Lung (tissue), 12 donors: ENCODE data around the gene SLC25A42. TPM values are rescaled to one million over a fixed set of nuclear protein-coding genes. Genes with fewer than 3 reads are reported as not detected.

Experiments
- ATAC-seq: fragments of 200-7000 bp; cut with Tn5 transposase; one replicate; pipeline ENCODE4 v1.9.1; 2020; ENCODE audit warnings: moderate number of reproducible peaks; ENCODE audit not compliant: insufficient read depth, low FRiP score
- DNase-seq, 3 donors: peaks; one replicate each; pipeline ENCODE4 v3.0.0-alpha.2; 2013 to 2017
- H3K27ac ChIP-seq, 2 donors: one replicate each; pipeline ENCODE4 v1.5.1; 2013; ENCODE audit warnings: mild to moderate bottlenecking in 2 of 2, moderate library complexity in 2 of 2, control low read depth in 1 of 2, inconsistent platforms in 1 of 2, low read depth in 1 of 2, low read length in 1 of 2
- H3K27me3 ChIP-seq, 3 donors: one replicate each; pipeline ENCODE4 v1.5.1; 2013; ENCODE audit warnings: low read length in 2 of 3; ENCODE audit not compliant: control insufficient read depth in 3 of 3, insufficient read depth in 3 of 3
- H3K36me3 ChIP-seq, 4 donors: one replicate each; pipeline ENCODE4 v1.5.1; 2013; ENCODE audit warnings: low read length in 4 of 4, mild to moderate bottlenecking in 1 of 4, moderate library complexity in 1 of 4; ENCODE audit not compliant: control insufficient read depth in 4 of 4, insufficient read depth in 4 of 4
- H3K4me1 ChIP-seq, 5 donors: one replicate each; pipeline ENCODE4 v1.5.1; 2013; ENCODE audit warnings: low read length in 5 of 5, mild to moderate bottlenecking in 2 of 5, moderate library complexity in 1 of 5; ENCODE audit not compliant: control insufficient read depth in 5 of 5, insufficient read depth in 5 of 5
- H3K4me3 ChIP-seq: one replicate; pipeline ENCODE4 v1.5.1; 2013; ENCODE audit warnings: mild to moderate bottlenecking, control low read depth, moderate library complexity
- H3K9ac ChIP-seq, 2 donors: one replicate each; pipeline ENCODE4 v1.5.1; 2013; ENCODE audit warnings: low read length in 2 of 2, control low read depth in 1 of 2; ENCODE audit not compliant: insufficient read depth in 1 of 2
- H3K9me3 ChIP-seq, 4 donors: one replicate each; pipeline ENCODE4 v1.5.1; 2013; ENCODE audit warnings: low read length in 3 of 4, mild to moderate bottlenecking in 1 of 4, moderate library complexity in 1 of 4; ENCODE audit not compliant: control insufficient read depth in 4 of 4, insufficient read depth in 3 of 4
- CTCF ChIP-seq: IDR thresholded peaks from 2 replicates; pipeline ENCODE4 v1.5.1; 2012; ENCODE audit warnings: mild to moderate bottlenecking; ENCODE audit errors: control extremely low read depth, extremely low read depth
- WGBS, 2 donors: extraction: QIAGEN DNeasy Blood & Tissue Kit; methylation state at CpG; one replicate each; pipeline ENCODE4 v1.1.7; 2013; 5-methylcytosine and 5-hydroxymethylcytosine counted together
- polyA plus RNA-seq, 2 donors: library from polyadenylated mRNA; stranded (reverse); fragments of 200-250 nt; gene quantifications; one replicate each; pipeline ENCODE4 v1.2.1, GENCODE V29; 2013
- total RNA-seq, 2 donors: library from RNA; depleted of rRNA in 1 of 2; stranded (reverse); fragments of >200 nt in 1 of 2; gene quantifications; one replicate each; pipeline ENCODE4 v1.2.1, GENCODE V29; 2014 to 2021
- donor health status: control.
- donor health status: control.
- donor health status: Bipolar disorder and iron deficiency.
- donor health status: healthy.
- donor health status: DM: yes; HTN: yes; CAD: no.

Gene SLC25A42
- total and polyA plus RNA-seq, 4 donors = 5.8 to 10.1 (median 7.0) TPM

GRCh38 chr19:19140476-19140875 is 76.7 kb downstream of the SLC25A42 start:
- peaks cover 0 to 7% (median 0%) of the 10 kb centered on the region in 5 donors for H3K4me1 ChIP-seq
- H3K9ac ChIP-seq = no peak overlapping the region
- H3K9me3 ChIP-seq = no peaks in the 10 kb centered on the region
- H3K4me3 ChIP-seq = no peak overlapping the region
- no peak for DNase-seq
- H3K27ac ChIP-seq = no peak overlapping the region
- H3K27me3 ChIP-seq = no peaks in the 10 kb centered on the region
- H3K36me3 ChIP-seq = no peaks in the 10 kb centered on the region
- no peak for ATAC-seq
- no peak for TF ChIP-seq CTCF
- WGBS, 2 donors = 66 to 73% methylated on average over 5 of the region's 5 CpGs

- Histone ChIP-seq H3K4me3 (no peak overlapping the region), H3K9me3 (no peaks in the 10 kb centered on the region), H3K9ac (no peak overlapping the region), H3K36me3 (peaks cover 0 to 8% (median 3%) of the 10 kb centered on the region in 4 donors), H3K27me3 (no peaks in the 10 kb centered on the region), H3K4me1 (peaks cover 0 to 4% (median under 1%) of the 10 kb centered on the region in 5 donors), H3K27ac (no peak overlapping the region)
- DNase-seq (no peak), ATAC-seq (no peak)
- 89 to 94% methylated on average over 12 of the region's 12 CpGs for WGBS, 2 donors
- no peak for TF ChIP-seq CTCF
Observed at GRCh38 chr19:19142347-19142746, 78.6 kb downstream of the SLC25A42 start.

- DNase-seq (no peak), ATAC-seq (no peak)
- TF ChIP-seq CTCF = no peak
- Histone ChIP-seq H3K9me3 (peaks cover 0 to 2% (median 0%) of the 10 kb centered on the region in 4 donors), H3K4me1 (peaks cover 0 to 3% (median 0%) of the 10 kb centered on the region in 5 donors), H3K4me3 (no peak overlapping the region), H3K9ac (no peak overlapping the region), H3K36me3 (peaks cover 0 to 21% (median 9%) of the 10 kb centered on the region in 4 donors), H3K27me3 (no peaks in the 10 kb centered on the region), H3K27ac (no peak overlapping the region)
- 87 to 89% methylated on average over 17 of the region's 17 CpGs for WGBS, 2 donors
Observed at GRCh38 chr19:19145281-19145680, 81.5 kb downstream of the SLC25A42 start.
